ENCODE measurements around the gene CSF1.

DNA sequence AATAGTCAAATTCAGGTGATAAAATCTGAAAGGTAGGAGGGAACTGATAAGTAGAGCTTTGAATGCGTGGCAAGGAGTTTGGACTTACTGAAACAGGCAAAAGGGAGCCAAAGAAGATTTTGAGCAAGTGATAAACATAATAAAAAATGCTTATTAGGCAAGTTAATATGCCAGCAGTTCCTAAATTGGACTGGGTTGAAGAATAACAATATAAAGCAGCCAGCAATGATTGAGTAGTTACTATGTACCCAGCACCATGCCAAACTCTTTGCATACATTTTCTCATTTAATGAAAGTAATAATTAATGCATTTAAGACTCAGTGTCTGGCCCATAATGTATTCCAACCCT lies 50.1 kb downstream of the CSF1 start:
- TF ChIP-seq POLR2A (IDR thresholded peaks at IDR 0.05; ENCODE audit: low read depth, low read length) (no peak), POLR2AphosphoS5 (IDR thresholded peaks at IDR 0.05; ENCODE audit: low read depth, low read length) (no peak), TAF1 (IDR thresholded peaks at IDR 0.05; ENCODE audit: low read depth, low read length) (no peak)
